RWPE1 (cell line): ENCODE results near the gene HMGN2.

Source experiments
- CTCF ChIA-PET: fragments of 350-600 bp; sonication (Branson Sonifier 250); formaldehyde crosslinking; extraction: SDS; loops from one replicate; lab custom pipeline; 2021; lab: Yijun Ruan, JAX
- POLR2A ChIA-PET: fragments of 400-600 bp; formaldehyde crosslinking; extraction: SDS; loops from one replicate; lab custom pipeline; 2020; ENCODE audit warnings: antibody characterized with exemption; ENCODE audit not compliant: low non-redundant PET; lab: Yijun Ruan, JAX
- DNase-seq: peaks from one replicate; pipeline ENCODE4 v3.0.0; 2012; ENCODE audit warnings: low spot score
- H3K27ac ChIP-seq: fragments of 450-650 bp; 2 replicates; pipeline ENCODE4 v1.5.1; 2017
- CTCF ChIP-seq: fragments of 450-650 bp; conservative IDR thresholded peaks from 2 replicates; pipeline ENCODE4 v1.5.1; 2017; ENCODE audit warnings: low read depth, mild to moderate bottlenecking

Gene HMGN2

GRCh38 chr1:26520339-26520738 lies 48.1 kb downstream of the HMGN2 start:
- ChIA-PET CTCF (no interaction called here), POLR2A (no interaction called here)
- TF ChIP-seq CTCF, result no peak
- H3K27ac ChIP-seq, result no peak overlapping the region
- no peak for DNase-seq

- DNase-seq, result no peak
- CTCF ChIA-PET, result no interaction called here
- TF ChIP-seq CTCF, result no peak
- POLR2A ChIA-PET, result no interaction called here
- H3K27ac ChIP-seq, result no peak overlapping the region
Observed at GRCh38 chr1:26521669-26522030, 49.4 kb downstream of the HMGN2 start.

- ChIA-PET POLR2A (no interaction called here), CTCF (interaction anchor here (0.6 kb wide), 3 partner anchors 25 to 337 kb away, joined by 4 to 6 read pairs (median 5); no protein-coding TSS in a partner anchor)
- no peak for TF ChIP-seq CTCF
- no peak overlapping the region for H3K27ac ChIP-seq
- DNase-seq, result no peak
Observed at GRCh38 chr1:26522073-26522472, 49.8 kb downstream of the HMGN2 start.

GRCh38 chr1:26524181-26524580 lies 51.9 kb downstream of the HMGN2 start:
- TF ChIP-seq CTCF, result no peak
- peak overlapping the region; percentile 38 for H3K27ac ChIP-seq
- ChIA-PET POLR2A (interaction anchor here (0.7 to 1.3 kb wide), 2 partner anchors 11 to 23 kb away, joined by 3 to 6 read pairs; no protein-coding TSS in a partner anchor), CTCF (interaction anchor here (0.7 to 1.6 kb wide), 3 partner anchors 20 to 24 kb away, joined by 3 to 5 read pairs (median 4); no protein-coding TSS in a partner anchor)
- peak; percentile 78 for DNase-seq
